Prostate gland (tissue), 2 donors: ENCODE measurements around the gene ATAD2B.

Source experiments
- POLR2A ChIP-seq: fragments of 450-650 bp; IDR thresholded peaks from one replicate; pipeline ENCODE4 v1.6.1; 2016; ENCODE audit warnings: antibody characterized with exemption, mild to moderate bottlenecking
- TF ChIP-seq, protein P1 (sequence below), 4 experiments: fragments of 200-600 bp in 2 of 4; fragments of 450-650 bp in 2 of 4; sonication (generic) in 2 of 4; IDR thresholded peaks; 1 replicate in 3 of 4; 2 replicates in 1 of 4; pipeline ENCODE4 v1.5.1; 2016 to 2019; ENCODE audit warnings: antibody characterized with exemption in 4 of 4, mild to moderate bottlenecking in 2 of 4, moderate library complexity in 2 of 4

DNA sequence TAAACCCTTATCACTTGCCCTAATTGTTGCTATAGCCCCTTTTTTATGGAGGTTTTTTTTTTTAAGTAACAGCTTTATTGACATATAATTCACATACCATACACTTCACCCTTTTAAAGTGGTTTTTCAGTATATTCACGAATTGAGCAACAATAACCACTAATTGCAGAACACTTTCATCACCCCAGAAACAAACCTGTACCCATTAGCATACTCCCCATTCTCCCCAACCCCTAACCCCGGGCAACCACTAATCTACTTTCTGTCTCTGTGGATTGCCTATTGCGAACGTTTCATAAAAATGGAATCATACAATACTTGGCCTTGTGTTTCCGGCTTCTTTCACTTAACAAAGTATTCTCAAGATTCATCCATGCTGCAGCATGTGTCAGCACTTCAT, 213.6 kb downstream of the ATAD2B start:
- TF ChIP-seq, protein P1, sequence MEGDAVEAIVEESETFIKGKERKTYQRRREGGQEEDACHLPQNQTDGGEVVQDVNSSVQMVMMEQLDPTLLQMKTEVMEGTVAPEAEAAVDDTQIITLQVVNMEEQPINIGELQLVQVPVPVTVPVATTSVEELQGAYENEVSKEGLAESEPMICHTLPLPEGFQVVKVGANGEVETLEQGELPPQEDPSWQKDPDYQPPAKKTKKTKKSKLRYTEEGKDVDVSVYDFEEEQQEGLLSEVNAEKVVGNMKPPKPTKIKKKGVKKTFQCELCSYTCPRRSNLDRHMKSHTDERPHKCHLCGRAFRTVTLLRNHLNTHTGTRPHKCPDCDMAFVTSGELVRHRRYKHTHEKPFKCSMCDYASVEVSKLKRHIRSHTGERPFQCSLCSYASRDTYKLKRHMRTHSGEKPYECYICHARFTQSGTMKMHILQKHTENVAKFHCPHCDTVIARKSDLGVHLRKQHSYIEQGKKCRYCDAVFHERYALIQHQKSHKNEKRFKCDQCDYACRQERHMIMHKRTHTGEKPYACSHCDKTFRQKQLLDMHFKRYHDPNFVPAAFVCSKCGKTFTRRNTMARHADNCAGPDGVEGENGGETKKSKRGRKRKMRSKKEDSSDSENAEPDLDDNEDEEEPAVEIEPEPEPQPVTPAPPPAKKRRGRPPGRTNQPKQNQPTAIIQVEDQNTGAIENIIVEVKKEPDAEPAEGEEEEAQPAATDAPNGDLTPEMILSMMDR (IDR thresholded peaks at IDR 0.05): no peak
- TF ChIP-seq POLR2A: no peak
